ENCODE results near the gene CORO1C.
"Not testable (repeated sequence)": the region's sequence is repeated elsewhere in the genome, so short reads cannot be mapped to it uniquely, and the experiment has no call there.

CORO1C gene

DNA sequence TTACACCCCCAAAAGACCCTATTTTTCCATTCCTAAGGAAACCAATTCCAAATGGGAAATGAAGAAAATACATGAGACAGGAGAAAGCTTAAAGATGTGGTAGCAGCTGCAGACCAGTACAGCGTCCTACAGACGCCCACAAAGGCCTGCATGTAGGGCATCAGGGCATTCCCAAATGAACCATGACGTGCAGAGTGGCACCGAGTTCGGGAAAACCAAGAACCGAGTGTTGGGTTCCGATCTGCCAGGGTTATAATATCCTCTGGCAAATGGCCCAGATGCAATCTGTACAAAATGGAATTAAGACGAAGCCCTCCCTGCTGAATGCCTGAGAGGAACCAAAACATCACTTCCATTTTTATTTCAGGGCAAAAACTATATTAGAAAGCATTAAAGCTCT lies 63.3 kb downstream of the CORO1C start:
- Mint-ChIP-seq H3K27me3 (no peaks in the 10 kb centered on the region), H3K4me3 (no peak overlapping the region), H3K27ac (no peak overlapping the region), H3K4me1 (ENCODE audit: low read depth) (peaks cover 20% of the 10 kb centered on the region), H3K36me3 (ENCODE audit: low read depth) (peaks cover 6% of the 10 kb centered on the region), H3K9me3 (no peaks in the 10 kb centered on the region)

DNA sequence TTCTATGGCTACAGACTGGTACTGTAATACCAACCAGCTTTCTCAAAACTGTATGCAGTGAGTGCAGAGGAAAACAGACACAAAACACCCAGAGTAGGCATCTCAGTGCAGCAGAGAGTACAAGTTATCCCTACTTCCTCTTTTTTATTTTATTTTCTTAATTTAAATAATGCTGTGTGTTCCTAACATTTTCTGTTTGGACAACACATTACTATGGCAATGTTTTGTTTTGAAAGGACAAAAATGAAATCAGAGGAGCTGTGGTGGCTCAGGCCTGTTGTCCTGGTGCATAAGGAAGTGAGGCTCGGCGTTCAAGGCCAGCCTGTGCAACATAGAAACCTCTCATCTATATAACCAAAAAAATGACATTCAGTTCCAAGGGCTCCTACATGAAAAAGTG lies 64.0 kb downstream of the CORO1C start:
- Mint-ChIP-seq H3K4me3 (no peak overlapping the region), H3K4me1 (ENCODE audit: low read depth) (peaks cover 25% of the 10 kb centered on the region), H3K9me3 (no peaks in the 10 kb centered on the region), H3K27ac (no peak overlapping the region), H3K36me3 (ENCODE audit: low read depth) (no peaks in the 10 kb centered on the region), H3K27me3 (no peaks in the 10 kb centered on the region)

DNA sequence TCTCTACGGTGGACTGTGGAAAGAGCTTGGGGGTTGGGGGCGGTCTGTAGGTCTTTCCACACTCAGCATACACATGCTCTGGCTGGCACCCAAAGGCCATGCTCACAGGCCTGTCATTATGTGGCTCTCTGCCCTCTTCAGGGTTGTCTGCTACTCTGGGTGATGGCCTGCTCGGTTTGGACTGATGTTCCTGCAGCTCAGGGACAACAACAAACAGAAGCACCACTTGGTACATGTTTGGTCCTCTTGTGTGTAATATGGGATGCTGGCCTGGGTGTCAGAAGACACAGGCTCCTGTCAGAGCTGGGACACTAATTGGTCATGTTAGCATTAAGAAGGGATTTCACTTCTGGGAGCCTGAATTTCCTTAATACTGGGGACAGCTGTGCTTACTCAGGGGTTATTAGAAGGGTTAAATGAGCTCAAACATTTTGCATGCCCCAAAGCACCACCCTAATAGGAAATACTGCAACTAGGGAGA lies 64.9 kb downstream of the CORO1C start:
- Mint-ChIP-seq H3K27me3 (no peaks in the 10 kb centered on the region), H3K4me1 (ENCODE audit: low read depth) (peaks cover 25% of the 10 kb centered on the region), H3K27ac (no peak overlapping the region), H3K9me3 (no peaks in the 10 kb centered on the region), H3K36me3 (ENCODE audit: low read depth) (no peaks in the 10 kb centered on the region), H3K4me3 (no peak overlapping the region)

DNA sequence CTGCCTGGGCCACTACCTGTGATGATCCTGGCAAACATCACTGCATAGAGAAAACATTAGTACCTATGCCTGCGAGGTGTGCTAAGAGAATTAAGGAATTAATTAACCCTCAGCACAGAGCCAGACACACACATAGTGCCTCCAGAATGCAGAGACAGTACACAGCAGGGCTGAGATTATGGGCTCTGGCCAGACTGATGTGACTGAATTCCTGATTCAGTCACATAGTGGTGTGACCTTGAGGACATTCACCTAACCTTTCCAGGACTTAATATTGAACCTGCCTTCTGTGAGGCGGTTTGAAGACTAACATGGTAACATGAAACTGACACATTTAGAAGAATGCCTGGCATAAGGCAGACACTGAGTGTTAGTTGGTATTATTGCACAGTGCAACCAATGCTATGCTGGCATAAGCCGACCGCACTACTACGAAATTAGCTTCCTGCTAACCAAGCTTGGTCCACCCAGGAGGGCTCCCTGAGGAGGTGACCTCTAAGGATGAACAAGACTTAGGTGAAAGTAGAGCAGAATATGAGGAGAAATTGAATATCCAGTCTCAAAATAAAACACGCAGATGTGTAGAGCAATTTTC lies 65.6 kb downstream of the CORO1C start:
- no peaks in the 10 kb centered on the region for H3K27me3 Mint-ChIP-seq
- no peak overlapping the region for H3K4me3 Mint-ChIP-seq
- peak overlapping the region; percentile 26 for H3K27ac Mint-ChIP-seq

DNA sequence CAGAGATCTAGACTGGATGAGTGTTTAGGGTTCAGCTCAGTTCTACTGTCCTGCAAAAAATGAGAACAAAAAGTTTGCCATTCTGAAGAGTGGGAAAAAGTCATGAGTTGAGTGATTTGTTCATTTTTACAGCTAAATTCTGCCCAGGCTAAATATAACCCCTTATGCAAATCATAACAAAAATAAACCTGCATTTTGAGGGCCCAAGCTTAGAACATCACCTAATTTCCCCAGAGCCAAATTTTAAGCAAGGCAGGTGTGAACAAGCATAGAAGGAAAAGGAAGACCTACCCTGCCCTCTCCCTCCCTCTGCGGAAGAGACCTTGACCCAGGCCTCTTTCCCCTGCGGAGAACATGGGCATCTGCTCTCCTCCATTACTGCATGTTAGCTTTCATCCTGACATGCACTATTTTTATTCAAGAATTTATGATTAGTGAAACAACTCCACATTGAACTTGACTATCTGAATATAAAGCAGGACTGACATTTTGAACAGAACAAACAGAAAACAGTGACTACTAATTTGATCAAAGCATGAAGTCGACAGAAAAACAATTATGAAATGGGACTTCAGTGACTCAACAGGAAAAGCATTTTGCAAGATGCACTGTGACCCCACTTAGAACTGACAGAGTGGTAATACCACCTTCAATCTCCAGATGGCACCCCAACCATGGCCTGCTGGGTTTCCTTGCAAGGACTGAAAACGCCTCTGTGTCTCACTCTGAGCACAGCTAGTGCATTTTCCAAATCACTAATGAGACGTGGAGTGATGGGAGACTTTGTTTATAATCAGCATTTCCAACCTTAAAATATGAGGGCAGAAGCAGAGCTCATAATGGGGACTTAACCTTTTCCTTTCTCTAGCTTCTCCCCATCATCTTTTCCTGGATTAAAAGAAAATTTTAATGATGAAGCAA lies 66.7 kb downstream of the CORO1C start:
- Mint-ChIP-seq H3K4me3 (peak overlapping the region; percentile 49), H3K4me1 (ENCODE audit: low read depth) (peaks cover 29% of the 10 kb centered on the region), H3K36me3 (ENCODE audit: low read depth) (peaks cover 5% of the 10 kb centered on the region), H3K27ac (peak overlapping the region; percentile 74), H3K9me3 (no peaks in the 10 kb centered on the region), H3K27me3 (no peaks in the 10 kb centered on the region)

More for the DNA sequence above, 65.6 kb downstream of the CORO1C start:
- peaks cover 5% of the 10 kb centered on the region for H3K36me3 Mint-ChIP-seq (ENCODE audit: low read depth)
- peaks cover 29% of the 10 kb centered on the region for H3K4me1 Mint-ChIP-seq (ENCODE audit: low read depth)
- H3K9me3 Mint-ChIP-seq: no peaks in the 10 kb centered on the region

DNA sequence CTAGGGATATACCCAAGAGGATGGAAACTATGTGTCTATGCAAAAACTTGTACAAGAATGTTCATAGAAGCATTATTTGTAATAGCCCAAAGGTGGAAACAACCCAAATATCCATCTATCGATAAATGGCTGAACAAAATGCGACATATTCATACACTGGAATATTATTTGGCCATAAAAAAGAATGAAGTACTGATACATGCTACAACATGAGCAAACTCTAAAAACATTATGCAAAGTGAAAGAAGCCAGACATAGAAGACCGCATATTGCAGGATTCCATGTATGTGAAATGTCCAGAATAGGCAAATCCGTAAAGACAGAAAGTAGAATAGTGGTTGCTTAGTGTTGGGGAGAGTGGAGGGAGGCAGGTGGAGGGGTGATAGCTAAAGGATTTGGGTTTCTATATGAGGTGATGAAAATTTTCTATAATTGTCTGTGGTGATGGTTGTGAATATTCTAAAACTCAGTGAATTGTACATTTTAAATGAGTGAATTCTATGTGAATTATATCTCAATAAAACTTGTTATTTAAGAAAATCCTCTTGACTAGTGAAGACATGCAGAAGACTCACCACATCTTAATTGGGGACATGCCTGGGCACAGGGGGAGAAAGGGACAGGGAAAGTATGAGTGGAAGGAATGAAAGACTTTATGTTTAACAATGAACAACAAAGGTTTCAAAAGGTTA lies 67.8 kb downstream of the CORO1C start:
- Mint-ChIP-seq H3K4me3 (no peak overlapping the region), H3K9me3 (no peaks in the 10 kb centered on the region), H3K36me3 (ENCODE audit: low read depth) (peaks cover 10% of the 10 kb centered on the region), H3K4me1 (ENCODE audit: low read depth) (peaks cover 29% of the 10 kb centered on the region), H3K27ac (peak overlapping the region; percentile 63), H3K27me3 (no peaks in the 10 kb centered on the region)

DNA sequence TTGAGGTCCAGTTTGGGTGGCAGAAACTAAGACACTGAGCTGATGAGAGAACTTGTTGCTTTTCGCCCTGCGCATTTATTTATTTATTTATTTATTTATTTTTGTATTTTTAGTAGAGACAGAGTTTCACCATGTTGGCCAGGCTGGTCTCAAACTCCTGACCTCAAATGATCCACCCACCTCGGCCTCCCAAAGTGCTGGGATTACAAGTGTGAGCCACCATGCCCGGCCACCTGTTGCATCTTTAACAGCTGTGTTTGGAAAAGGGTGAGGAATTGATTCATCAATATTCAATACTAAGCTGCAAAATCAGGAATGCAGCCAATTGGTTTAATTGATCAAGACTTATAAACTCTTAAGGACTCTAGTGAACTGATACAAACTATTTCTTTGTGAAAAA lies 73.2 kb downstream of the CORO1C start:
- Mint-ChIP-seq H3K36me3 (ENCODE audit: low read depth) (peaks cover 30% of the 10 kb centered on the region), H3K4me1 (ENCODE audit: low read depth) (peaks cover 20% of the 10 kb centered on the region)
- not testable (repeated sequence) for H3K27me3 Mint-ChIP-seq, H3K4me3 Mint-ChIP-seq, H3K9me3 Mint-ChIP-seq, H3K27ac Mint-ChIP-seq

DNA sequence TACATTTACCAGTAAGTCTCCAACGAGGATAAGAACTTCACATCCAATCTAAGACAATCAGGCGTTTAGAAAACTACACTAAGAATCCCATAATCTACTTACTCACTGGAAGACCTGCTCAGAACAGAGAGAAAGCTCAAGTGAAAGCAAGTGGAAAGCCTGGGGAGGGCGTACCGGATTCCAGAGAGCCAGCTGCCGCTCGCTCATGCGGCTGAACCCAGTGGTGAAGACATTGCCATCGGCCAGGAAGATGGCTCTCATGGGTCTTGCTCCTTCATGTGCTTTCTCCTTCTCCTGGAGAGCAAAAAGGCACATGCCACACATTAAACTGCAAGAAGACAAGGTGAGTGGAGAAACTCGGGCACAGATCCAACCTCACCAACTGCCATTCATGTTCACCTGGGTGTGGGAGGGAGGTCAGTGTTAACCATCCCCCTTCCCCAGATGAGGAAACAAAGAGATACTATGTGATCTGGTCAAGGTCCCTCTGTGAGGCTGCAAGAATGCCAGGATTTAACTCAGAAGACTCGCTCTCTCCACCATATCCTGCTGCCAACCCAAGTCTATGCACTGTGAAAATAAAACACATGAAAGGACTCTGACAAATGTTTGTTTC lies 74.1 kb downstream of the CORO1C start:
- Mint-ChIP-seq H3K9me3 (no peaks in the 10 kb centered on the region), H3K36me3 (ENCODE audit: low read depth) (peaks cover 30% of the 10 kb centered on the region), H3K27me3 (no peaks in the 10 kb centered on the region), H3K4me1 (ENCODE audit: low read depth) (peaks cover 24% of the 10 kb centered on the region), H3K4me3 (no peak overlapping the region), H3K27ac (no peak overlapping the region)

DNA sequence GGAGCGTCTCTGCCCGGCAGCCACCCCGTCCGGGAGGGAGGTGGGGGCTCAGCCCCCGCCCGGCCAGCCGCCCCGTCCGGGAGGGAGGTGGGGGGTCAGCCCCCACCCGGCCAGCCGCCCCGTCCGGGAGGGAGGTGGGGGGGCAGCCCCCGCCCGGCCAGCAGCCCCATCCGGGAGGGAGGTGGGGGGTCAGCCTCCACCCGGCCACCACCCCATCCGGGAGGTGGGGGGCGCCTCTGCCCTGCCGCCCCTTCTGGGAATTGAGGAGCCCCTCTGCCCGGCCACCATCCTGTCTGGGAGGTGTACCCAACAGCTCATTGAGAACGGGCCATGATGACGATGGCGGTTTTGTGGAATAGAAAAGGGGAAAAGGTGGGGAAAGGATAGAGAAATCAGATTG lies 75.1 kb downstream of the CORO1C start:
- Mint-ChIP-seq H3K4me1 (ENCODE audit: low read depth) (peaks cover 30% of the 10 kb centered on the region), H3K36me3 (ENCODE audit: low read depth) (peaks cover 34% of the 10 kb centered on the region)
- not testable (repeated sequence) for H3K27ac Mint-ChIP-seq, H3K27me3 Mint-ChIP-seq, H3K9me3 Mint-ChIP-seq, H3K4me3 Mint-ChIP-seq

DNA sequence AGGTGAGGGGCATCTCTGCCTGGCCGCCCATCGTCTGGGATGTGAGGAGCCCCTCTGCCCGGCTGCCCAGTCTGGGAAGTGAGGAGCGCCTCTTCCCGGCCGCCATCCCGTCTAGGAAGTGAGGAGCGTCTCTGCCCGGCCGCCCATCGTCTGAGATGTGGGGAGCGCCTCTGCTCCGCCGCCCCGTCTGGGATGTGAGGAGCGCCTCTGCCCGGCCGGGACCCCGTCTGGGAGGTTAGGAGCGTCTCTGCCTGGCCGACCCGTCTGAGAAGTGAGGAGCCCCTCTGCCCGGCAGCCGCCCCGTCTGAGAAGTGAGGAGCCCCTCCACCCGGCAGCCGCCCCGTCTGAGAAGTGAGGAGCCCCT lies 75.5 kb downstream of the CORO1C start:
- H3K27me3 Mint-ChIP-seq, H3K4me3 Mint-ChIP-seq, H3K27ac Mint-ChIP-seq, H3K9me3 Mint-ChIP-seq: not testable (repeated sequence)
- Mint-ChIP-seq H3K4me1 (ENCODE audit: low read depth) (peaks cover 26% of the 10 kb centered on the region), H3K36me3 (ENCODE audit: low read depth) (peaks cover 33% of the 10 kb centered on the region)

DNA sequence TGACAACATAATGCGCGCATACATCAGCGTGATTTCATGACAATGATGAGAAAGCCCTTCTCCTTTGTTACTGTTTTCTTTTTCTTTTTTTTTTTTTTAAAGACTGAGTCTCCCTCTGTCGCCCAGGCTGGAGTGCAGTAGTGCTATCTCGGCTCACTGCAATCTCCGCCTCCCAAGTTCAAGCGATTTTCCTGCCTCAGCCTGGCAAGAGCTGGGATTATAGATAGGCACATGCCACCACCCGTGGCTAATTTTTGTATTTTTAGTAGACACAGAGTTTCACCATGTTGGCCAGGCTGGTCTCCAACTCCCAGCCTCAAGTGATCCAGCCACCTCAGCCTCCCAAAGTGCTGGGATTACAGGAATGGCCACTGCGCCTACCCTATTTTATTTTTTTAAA lies 76.7 kb downstream of the CORO1C start:
- not testable (repeated sequence) for H3K27me3 Mint-ChIP-seq, H3K9me3 Mint-ChIP-seq, H3K4me3 Mint-ChIP-seq, H3K27ac Mint-ChIP-seq
- Mint-ChIP-seq H3K36me3 (ENCODE audit: low read depth) (peaks cover 35% of the 10 kb centered on the region), H3K4me1 (ENCODE audit: low read depth) (peaks cover 28% of the 10 kb centered on the region)

DNA sequence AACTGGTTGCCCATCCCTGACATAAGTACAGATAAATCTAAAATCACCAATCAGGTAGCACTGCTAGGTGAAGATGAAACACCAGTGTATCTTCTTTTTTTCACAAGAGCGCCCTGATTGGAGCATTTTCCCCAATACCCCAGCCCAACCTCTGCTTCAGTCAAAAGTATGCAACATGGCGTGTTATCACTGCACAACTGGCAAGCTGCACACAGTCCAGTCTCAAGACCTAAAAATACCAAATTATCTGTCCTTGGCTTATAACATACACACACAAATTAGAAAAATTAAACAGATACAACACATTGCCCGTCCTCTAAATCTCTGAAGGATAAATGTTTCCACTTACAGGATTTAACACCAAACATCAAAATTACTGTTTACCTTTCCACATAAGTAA lies 77.4 kb downstream of the CORO1C start:
- H3K4me1 Mint-ChIP-seq (ENCODE audit: low read depth): peaks cover 36% of the 10 kb centered on the region
- H3K36me3 Mint-ChIP-seq (ENCODE audit: low read depth): peaks cover 39% of the 10 kb centered on the region
- H3K27me3 Mint-ChIP-seq: no peaks in the 10 kb centered on the region
- no peaks in the 10 kb centered on the region for H3K9me3 Mint-ChIP-seq
- H3K27ac Mint-ChIP-seq: no peak overlapping the region
- no peak overlapping the region for H3K4me3 Mint-ChIP-seq

DNA sequence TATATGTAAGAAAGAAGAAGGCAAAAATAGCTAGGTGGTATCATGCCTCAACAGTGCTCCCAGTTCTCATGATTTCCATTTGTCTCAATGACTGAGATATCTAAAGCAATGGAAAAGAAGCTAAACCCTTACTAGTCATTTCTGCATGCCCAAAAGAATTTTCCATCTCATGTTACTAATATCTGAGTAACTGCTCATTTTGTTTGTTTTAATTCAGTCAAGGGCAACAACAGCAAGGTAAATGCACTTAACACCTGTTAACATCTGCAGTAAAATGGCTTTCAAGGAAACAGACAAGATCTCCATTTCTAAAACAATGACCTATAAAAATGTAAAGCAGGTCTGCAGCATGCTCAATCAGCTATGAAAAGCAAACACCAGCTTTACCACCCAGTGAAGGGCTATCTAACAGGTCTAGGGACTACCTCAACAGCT lies 78.2 kb downstream of the CORO1C start:
- H3K4me1 Mint-ChIP-seq (ENCODE audit: low read depth): peaks cover 42% of the 10 kb centered on the region
- H3K36me3 Mint-ChIP-seq (ENCODE audit: low read depth): peaks cover 36% of the 10 kb centered on the region
- H3K27ac Mint-ChIP-seq: peak overlapping the region; percentile 21
- H3K4me3 Mint-ChIP-seq: no peak overlapping the region
- no peaks in the 10 kb centered on the region for H3K27me3 Mint-ChIP-seq
- H3K9me3 Mint-ChIP-seq: no peaks in the 10 kb centered on the region

DNA sequence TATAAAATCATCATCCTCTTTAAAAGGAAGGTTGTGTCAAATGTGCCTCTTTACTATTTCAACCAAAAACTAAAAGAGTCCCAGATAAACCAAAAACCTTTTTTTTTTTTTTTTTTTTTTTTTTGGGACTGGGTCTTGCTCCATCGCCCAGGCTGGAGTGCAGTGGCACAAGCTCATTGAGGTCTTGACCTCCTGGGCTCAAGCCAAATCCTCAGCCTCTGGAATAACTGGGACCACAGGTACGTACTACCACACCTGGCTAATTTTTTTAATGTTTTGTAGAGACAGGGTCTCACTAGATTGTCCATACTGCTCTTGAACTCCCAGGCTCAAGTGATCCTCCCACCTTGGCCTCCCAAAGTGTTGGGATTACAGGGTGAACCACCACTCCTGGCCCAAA lies 81.2 kb downstream of the CORO1C start:
- H3K9me3 Mint-ChIP-seq: no peaks in the 10 kb centered on the region
- H3K27me3 Mint-ChIP-seq: no peaks in the 10 kb centered on the region
- H3K4me3 Mint-ChIP-seq: no peak overlapping the region
- peaks cover 71% of the 10 kb centered on the region for H3K4me1 Mint-ChIP-seq (ENCODE audit: low read depth)
- H3K27ac Mint-ChIP-seq: peak overlapping the region; percentile 36
- H3K36me3 Mint-ChIP-seq (ENCODE audit: low read depth): peaks cover 41% of the 10 kb centered on the region

DNA sequence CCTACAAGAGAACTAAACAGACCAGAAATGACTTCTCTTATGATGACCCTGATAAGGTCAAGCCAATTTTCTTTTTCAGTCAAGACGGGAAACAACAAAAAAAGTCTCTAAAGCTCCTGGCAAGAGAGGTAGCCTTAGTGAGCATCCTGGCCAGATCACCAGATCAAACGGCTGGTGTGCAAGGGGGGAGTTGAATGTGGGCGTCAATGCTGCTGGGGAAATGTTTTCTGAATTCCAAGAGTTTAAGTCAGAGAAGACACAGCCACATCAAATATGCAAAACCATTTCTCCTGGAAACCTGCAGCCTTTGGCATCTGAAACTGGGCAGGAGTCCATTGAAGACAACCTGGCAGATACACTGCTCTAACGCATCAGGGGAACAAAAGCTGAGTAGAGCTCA lies 81.6 kb downstream of the CORO1C start:
- no peak overlapping the region for H3K4me3 Mint-ChIP-seq
- no peaks in the 10 kb centered on the region for H3K27me3 Mint-ChIP-seq
- H3K4me1 Mint-ChIP-seq (ENCODE audit: low read depth): peaks cover 72% of the 10 kb centered on the region
- peak overlapping the region; percentile 56 for H3K27ac Mint-ChIP-seq
- H3K36me3 Mint-ChIP-seq (ENCODE audit: low read depth): peaks cover 45% of the 10 kb centered on the region
- no peaks in the 10 kb centered on the region for H3K9me3 Mint-ChIP-seq
